Retinal pigment epithelial cell (primary cell): Measurements from ENCODE around the gene ACMSD.

ENCODE experiments used
- DNase-seq: peaks from one replicate; pipeline ENCODE4 v3.0.0-alpha.2; 2010; ENCODE audit warnings: low read depth
- H3K4me3 ChIP-seq: 2 replicates; pipeline ENCODE4 v1.5.1; 2011; ENCODE audit warnings: mild to moderate bottlenecking, low read length, control low read depth, moderate library complexity
- TF ChIP-seq, protein P1 (sequence below): conservative IDR thresholded peaks from 2 replicates; pipeline ENCODE4 v1.5.1; 2011; ENCODE audit warnings: low read depth, low read length, control low read depth, inconsistent platforms

Gene ACMSD

DNA sequence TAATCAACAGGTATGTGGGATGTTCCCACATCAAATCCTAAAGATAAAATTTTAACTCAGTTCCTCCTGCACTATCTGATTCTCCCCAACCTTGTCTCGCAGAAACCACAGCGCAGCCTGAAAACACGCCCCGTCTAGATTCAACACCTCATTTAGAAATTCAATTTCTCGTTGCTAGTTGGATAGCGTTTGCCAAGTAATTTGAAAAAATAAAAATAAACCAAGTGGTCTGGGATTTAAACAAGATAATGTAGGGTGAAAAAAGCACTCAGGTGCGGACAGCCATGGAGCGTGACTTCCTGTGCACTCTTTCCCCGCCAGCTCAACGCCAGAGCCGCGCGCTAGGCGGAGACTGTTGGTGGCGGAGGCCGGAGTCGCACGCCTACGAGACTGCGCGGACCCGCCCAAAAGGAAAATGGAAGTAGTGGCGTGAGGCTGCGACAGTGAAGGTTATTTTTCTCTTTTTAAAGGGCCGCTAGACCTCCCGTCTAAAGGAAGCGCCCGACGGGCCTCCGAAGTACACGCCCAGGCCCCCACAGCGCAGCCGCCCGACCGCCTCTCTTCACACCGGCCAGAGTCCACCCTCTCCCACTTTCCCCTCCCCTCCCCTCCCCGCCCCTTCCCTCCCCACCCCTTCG lies 79.6 kb downstream of the ACMSD start:
- TF ChIP-seq, protein P1, sequence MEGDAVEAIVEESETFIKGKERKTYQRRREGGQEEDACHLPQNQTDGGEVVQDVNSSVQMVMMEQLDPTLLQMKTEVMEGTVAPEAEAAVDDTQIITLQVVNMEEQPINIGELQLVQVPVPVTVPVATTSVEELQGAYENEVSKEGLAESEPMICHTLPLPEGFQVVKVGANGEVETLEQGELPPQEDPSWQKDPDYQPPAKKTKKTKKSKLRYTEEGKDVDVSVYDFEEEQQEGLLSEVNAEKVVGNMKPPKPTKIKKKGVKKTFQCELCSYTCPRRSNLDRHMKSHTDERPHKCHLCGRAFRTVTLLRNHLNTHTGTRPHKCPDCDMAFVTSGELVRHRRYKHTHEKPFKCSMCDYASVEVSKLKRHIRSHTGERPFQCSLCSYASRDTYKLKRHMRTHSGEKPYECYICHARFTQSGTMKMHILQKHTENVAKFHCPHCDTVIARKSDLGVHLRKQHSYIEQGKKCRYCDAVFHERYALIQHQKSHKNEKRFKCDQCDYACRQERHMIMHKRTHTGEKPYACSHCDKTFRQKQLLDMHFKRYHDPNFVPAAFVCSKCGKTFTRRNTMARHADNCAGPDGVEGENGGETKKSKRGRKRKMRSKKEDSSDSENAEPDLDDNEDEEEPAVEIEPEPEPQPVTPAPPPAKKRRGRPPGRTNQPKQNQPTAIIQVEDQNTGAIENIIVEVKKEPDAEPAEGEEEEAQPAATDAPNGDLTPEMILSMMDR, result peak; percentile 31
- DNase-seq, result no peak
- H3K4me3 ChIP-seq, result peak overlapping the region; percentile 79

DNA sequence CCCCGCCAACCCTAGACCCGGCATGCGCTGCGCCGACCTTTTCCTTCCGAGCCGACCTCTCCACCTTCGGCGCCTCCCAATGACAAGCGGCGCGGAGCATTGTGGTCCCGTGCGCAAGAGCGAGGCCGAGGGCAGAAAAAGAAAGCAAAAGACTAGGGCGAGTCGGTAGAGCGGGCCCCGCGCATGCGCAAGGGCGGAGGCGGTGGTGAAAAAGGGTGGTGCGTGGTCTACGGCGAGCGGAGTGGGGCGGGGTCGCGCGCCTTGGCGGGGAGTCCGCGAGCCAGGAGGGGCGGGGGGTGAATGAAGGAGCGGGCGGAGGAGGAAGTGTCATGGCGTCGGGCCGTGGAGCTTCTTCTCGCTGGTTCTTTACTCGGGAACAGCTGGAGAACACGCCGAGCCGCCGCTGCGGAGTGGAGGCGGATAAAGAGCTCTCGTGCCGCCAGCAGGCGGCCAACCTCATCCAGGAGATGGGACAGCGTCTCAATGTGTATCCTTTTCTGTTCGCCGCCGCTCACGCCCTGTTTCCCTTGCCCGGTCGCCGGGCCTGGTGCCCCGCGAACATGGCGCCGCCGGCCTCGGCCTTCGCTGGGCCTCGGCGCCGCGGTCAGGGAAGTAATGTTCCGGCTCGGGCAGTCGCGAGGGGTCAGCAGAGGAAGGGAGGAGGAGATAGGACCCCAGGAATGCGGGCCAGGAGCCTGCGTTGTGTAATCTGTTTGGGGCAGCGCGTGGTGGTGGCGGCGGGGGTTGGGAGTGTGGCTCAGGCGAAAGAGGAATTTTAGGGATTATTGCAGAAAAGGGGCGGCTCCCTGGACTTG lies 80.3 kb downstream of the ACMSD start, which contains the start of gene CCNT2:
CCNT2 (plus strand) TSS at position 297 of the 815 bp plus-strand sequence; CDS start at position 330, 33 bp downstream.
- H3K4me3 ChIP-seq, result peak within 1 kb of the TSS; percentile 79
- TF ChIP-seq, protein P1, result no peak
- DNase-seq, result peak; percentile 92

DNA sequence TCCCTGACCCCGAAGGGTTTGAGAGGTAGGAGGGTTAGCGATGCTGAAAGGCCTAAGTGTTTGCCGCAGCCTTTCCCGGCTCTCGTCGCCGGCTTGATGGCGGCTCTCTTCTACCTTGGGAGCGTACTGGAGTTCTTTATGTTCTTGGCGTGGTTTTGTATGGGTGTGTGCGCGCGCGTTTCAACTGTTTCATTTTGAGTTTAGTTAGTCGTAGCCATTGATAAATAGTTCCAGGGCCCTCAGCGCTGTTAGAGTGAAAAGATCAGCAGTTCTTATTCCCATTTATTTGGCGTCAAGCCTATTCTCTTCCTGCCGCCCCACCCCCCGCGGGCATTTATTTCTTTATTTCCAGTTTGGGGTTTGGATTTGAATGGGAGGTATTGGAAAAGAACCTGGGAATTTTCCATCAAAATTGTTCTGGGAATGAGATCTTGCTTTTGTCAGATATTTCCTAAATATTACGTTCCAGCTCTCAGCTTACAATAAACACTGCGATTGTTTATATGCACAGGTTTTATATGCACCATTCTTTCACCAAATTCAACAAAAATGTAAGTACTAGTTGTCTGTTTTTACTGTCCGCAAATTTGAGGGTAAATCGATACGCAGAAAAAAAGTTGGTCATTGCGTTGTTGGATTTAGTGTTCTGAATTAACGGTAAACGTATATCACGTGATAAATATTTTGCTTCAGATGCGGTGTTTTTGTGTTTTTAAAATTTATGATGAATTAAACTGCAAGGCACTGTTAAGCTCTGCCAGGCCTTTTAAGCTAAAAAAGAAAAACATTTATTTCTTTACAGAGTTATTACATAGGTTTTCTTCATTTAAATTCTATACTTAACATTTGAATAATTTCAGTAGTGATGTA lies 81.2 kb downstream of the ACMSD start:
- H3K4me3 ChIP-seq, result peak overlapping the region; percentile 79
- TF ChIP-seq, protein P1, result no peak
- no peak for DNase-seq

DNA sequence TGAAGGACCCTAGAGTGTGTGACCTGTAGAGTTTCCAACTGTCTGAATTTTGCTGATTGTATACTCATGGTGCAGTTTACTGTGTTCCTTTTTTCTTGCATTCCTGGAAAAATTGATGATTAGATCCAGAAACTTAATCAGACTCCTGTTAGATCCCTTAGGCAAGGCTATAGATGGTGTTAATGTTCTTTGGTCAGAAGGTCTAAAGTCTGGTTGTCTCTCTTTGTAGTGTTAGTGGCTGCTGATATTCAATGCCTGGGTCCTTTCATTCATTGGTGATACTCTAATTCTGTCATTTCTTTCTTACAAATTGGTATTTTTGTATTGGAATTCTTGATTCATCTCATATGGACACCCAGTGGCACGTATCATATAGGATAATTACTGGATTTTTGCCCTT lies 86.5 kb downstream of the ACMSD start:
- DNase-seq, result no peak
- no peak overlapping the region for H3K4me3 ChIP-seq
- TF ChIP-seq, protein P1, result no peak

DNA sequence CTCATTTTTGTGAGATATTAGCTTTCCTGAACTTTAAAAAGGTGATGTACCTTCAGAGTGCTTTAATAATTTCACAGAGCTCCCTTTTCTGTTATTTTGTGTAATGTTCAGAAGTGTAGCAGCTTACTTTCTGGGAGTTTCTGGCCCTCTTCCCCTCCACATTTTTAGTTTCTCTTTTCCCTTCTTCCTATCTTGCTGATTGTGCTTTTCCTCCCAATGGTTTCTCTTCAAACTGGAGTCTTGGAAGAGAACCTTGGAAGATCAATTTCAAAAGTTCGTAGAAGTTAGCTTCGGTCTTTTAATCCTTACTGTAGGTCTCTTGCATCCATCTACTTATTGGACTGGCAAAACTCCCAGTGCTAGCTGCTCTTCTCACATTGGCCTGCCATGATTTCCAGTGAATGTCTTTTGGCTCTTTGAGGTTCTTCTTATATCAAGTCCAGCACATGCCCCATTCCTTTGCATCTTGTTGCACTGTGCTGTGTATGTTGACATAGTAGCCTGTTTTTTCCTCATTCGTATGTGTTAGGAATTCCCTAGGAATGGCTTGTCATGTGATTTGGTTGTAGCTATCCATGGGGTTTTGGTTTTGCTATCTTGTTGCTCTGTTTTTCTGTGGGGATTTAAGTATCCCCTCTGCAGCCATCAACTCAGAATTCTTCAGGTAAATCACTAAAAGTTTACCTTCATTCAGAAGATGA lies 88.0 kb downstream of the ACMSD start:
- TF ChIP-seq, protein P1, result no peak
- DNase-seq, result no peak
- no peak overlapping the region for H3K4me3 ChIP-seq

DNA sequence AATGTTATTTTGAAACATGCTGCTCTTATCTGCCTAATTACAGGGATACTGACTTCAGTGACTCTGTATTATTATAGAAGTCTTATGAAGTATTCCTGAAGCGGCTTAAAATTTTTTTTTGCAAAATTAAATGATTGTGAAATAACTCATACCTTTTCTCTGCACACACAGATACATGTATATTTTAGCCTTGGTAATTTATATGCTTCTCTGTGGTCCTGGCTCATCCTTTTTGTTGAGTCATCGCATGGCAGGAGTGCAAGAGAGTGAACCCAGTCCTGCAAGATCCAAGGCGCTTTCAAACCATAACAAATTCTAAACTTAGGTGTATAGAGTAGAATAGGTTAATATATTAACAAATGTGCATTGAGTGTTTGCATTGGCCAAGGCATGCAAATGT lies 88.8 kb downstream of the ACMSD start:
- no peak overlapping the region for H3K4me3 ChIP-seq
- TF ChIP-seq, protein P1, result no peak
- no peak for DNase-seq
